Endothelial cell of umbilical vein (primary cell): Measurements from ENCODE around the gene PSMA6. TPM values are rescaled to one million over a fixed set of nuclear protein-coding genes. Genes with fewer than 3 reads are reported as not detected.

ENCODE experiments used
- BruUV-seq: library from RNA; stranded (reverse); fragments of 400-500 nt; replicated peaks from 2 replicates; lab custom pipeline; 2021; lab: Mats Ljungman, UMichigan
- CTCF ChIA-PET: fragments of 300-600, 350-600 bp; sonication (Branson Sonifier 250); formaldehyde crosslinking; loops from one replicate; lab custom pipeline; 2021; ENCODE audit warnings: antibody characterized with exemption, inconsistent platforms; lab: Charles Lee
- POLR2A ChIA-PET: fragments of 300-600, 350-600 bp; sonication (Branson Sonifier 250); formaldehyde crosslinking; loops from one replicate; lab custom pipeline; 2021; ENCODE audit warnings: antibody characterized with exemption, inconsistent platforms; lab: Charles Lee
- DNase-seq: peaks from one replicate; pipeline ENCODE4 v3.0.0-alpha.2; 2011; ENCODE audit warnings: low read depth, low spot score
- FAIRE-seq: peaks from 2 replicates; lab custom pipeline; 2011; peaks lifted over from hg19 to GRCh38; lab: Jason Lieb, UNC
- H2AFZ ChIP-seq: 2 replicates; pipeline ENCODE4 v1.6.0; 2012; ENCODE audit warnings: low read depth, low read length, control low read depth, inconsistent platforms
- H3K27ac ChIP-seq: 2 replicates; pipeline ENCODE4 v1.5.1; 2011; ENCODE audit warnings: low read depth, mild to moderate bottlenecking, control low read depth, low read length, moderate library complexity; ENCODE audit not compliant: insufficient read depth
- H3K27me3 ChIP-seq, 2 experiments: 2 replicates each; pipeline versions ENCODE4 v1.6.0 to v1.6.1; 2011; ENCODE audit warnings: low read length in 2 of 2, mixed read lengths in 1 of 2; ENCODE audit not compliant: control insufficient read depth in 2 of 2, insufficient read depth in 2 of 2
- H3K36me3 ChIP-seq, 2 experiments: 2 replicates in 1 of 2; 3 replicates in 1 of 2; pipeline ENCODE4 v1.5.1; 2011; ENCODE audit warnings: low read length in 2 of 2, mild to moderate bottlenecking in 1 of 2, moderate library complexity in 1 of 2; ENCODE audit not compliant: control insufficient read depth in 2 of 2, insufficient read depth in 2 of 2; ENCODE audit errors: extremely low read depth in 1 of 2
- H3K4me1 ChIP-seq: 3 replicates; pipeline ENCODE4 v1.5.1; 2011; ENCODE audit warnings: mild to moderate bottlenecking, low read length; ENCODE audit not compliant: control insufficient read depth, insufficient read depth; ENCODE audit errors: extremely low read depth
- H3K4me2 ChIP-seq: 2 replicates; pipeline ENCODE4 v1.6.1; 2011; ENCODE audit warnings: low read length, control low read depth, mixed read lengths; ENCODE audit not compliant: insufficient read depth
- H3K4me3 ChIP-seq, 3 experiments: fragments of 200-600 bp in 1 of 3; sonication (generic), shearing (Covaris generic) in 1 of 3; replicated peaks in 1 of 3; 2 replicates each; pipeline ENCODE4 v1.5.1; 2011 to 2016; ENCODE audit warnings: control low read depth in 3 of 3, low read length in 3 of 3, mild to moderate bottlenecking in 2 of 3, inconsistent platforms in 1 of 3, low read depth in 1 of 3, moderate library complexity in 1 of 3; ENCODE audit not compliant: insufficient read depth in 1 of 3
- H3K79me2 ChIP-seq: 2 replicates; pipeline ENCODE4 v1.6.0; 2012; ENCODE audit warnings: low read length, inconsistent platforms; ENCODE audit not compliant: control insufficient read depth, insufficient read depth
- H3K9ac ChIP-seq: replicated peaks from 2 replicates; pipeline ENCODE3; 2011; ENCODE audit warnings: low read length, control low read depth; ENCODE audit not compliant: insufficient read depth; ENCODE audit errors: extremely low read depth
- H3K9me1 ChIP-seq: replicated peaks from 3 replicates; pipeline ENCODE4 v1.6.0; 2011; ENCODE audit warnings: mild to moderate bottlenecking, low read length; ENCODE audit not compliant: control insufficient read depth, insufficient read depth; ENCODE audit errors: extremely low read depth
- H3K9me3 ChIP-seq: replicated peaks from 2 replicates; pipeline ENCODE4 v1.5.1; 2012; ENCODE audit warnings: low read length, inconsistent platforms; ENCODE audit not compliant: control insufficient read depth, insufficient read depth
- H4K20me1 ChIP-seq: replicated peaks from 2 replicates; pipeline ENCODE3; 2011; ENCODE audit warnings: mild to moderate bottlenecking, low read length; ENCODE audit not compliant: control insufficient read depth, insufficient read depth; ENCODE audit errors: extremely low read depth
- CTCF ChIP-seq, 2 donors: IDR thresholded peaks; 1 replicate in 1 of 2; 2 replicates in 1 of 2; pipeline ENCODE4 v1.5.1; 2011; ENCODE audit warnings: low read length in 2 of 2, mild to moderate bottlenecking in 2 of 2, moderate library complexity in 2 of 2, control low read depth in 1 of 2, inconsistent platforms in 1 of 2, low read depth in 1 of 2; ENCODE audit not compliant: insufficient read depth in 1 of 2; ENCODE audit errors: extremely low read depth in 1 of 2
- EZH2 ChIP-seq: IDR thresholded peaks from 2 replicates; pipeline ENCODE4 v1.6.1; 2012; ENCODE audit warnings: borderline replicate concordance, low read depth, mild to moderate bottlenecking, moderate library complexity, low read length, inconsistent platforms; ENCODE audit not compliant: severe bottlenecking
- FOS ChIP-seq: IDR thresholded peaks from 2 replicates; pipeline ENCODE4 v1.6.1; 2011; ENCODE audit warnings: mild to moderate bottlenecking, low read length, moderate library complexity, borderline replicate concordance; ENCODE audit not compliant: insufficient read depth
- GATA2 ChIP-seq: IDR thresholded peaks from 2 replicates; pipeline ENCODE4 v1.7.0; 2011; ENCODE audit warnings: low read depth, mild to moderate bottlenecking, moderate library complexity, mixed read lengths, low read length; ENCODE audit not compliant: insufficient read length, insufficient read depth
- JUN ChIP-seq: IDR thresholded peaks from 2 replicates; pipeline ENCODE4 v1.6.1; 2011; ENCODE audit warnings: borderline replicate concordance, low read depth; ENCODE audit not compliant: insufficient read length, insufficient read depth
- MAX ChIP-seq: IDR thresholded peaks from 2 replicates; pipeline ENCODE4 v1.6.1; 2011; ENCODE audit not compliant: insufficient read depth, insufficient read length
- MYC ChIP-seq: IDR thresholded peaks from one replicate; pipeline ENCODE4 v1.6.1; 2011; ENCODE audit warnings: mild to moderate bottlenecking, low read depth, low read length
- POLR2A ChIP-seq: IDR thresholded peaks from 2 replicates; pipeline ENCODE4 v1.6.1; 2012; ENCODE audit warnings: low read depth, mild to moderate bottlenecking, control low read depth, low read length
- POLR2AphosphoS5 ChIP-seq: IDR thresholded peaks from 2 replicates; pipeline ENCODE4 v1.6.1; 2012; ENCODE audit warnings: low read depth, mild to moderate bottlenecking, control low read depth, low read length, moderate library complexity; ENCODE audit not compliant: insufficient read depth
- dilution Hi-C: fragments of 300-500 bp; cut with MboI; formaldehyde crosslinking; loops from one replicate; pipeline ENCODE4 v1.15.0; 2019; ENCODE audit warnings: low sequenced_read_pairs; ENCODE audit not compliant: extremely low pct_ligation_motif_present
- intact Hi-C: fragments of 100-400 bp; cut with micrococcal nuclease; formaldehyde crosslinking; loops from one replicate; pipeline ENCODE4 v1.10.0; 2022
- polyA plus RNA-seq, 4 experiments: library from polyadenylated mRNA; depleted of rRNA in 3 of 4; stranded (reverse) in 3 of 4; unstranded in 1 of 4; fragments of >200 nt; gene quantifications; 2 replicates each; pipeline versions ENCODE4 v1.2.1 to v1.2.3, GENCODE V29; 2011 to 2012; ENCODE audit warnings: missing spikeins in 1 of 4
- total RNA-seq: library from RNA; stranded (reverse); gene quantifications from 2 replicates; pipeline ENCODE4 v1.2.3, GENCODE V29; 2021

The PSMA6 gene
- total and polyA plus RNA-seq, 2 donors (not counting 3 experiments of a cell fraction or from before 2014, with no cell fraction given), result 170 to 197 TPM

- H3K4me2 ChIP-seq, result no peak overlapping the region
- no peak for DNase-seq
- no peaks in the 10 kb centered on the region for H3K27me3 ChIP-seq
- H2AFZ ChIP-seq, result peak overlapping the region; percentile 82
- no peaks in the 10 kb centered on the region for H4K20me1 ChIP-seq
- dilution Hi-C loops (no loop called here), intact Hi-C loops (no loop called here)
- BruUV-seq, result no TSS peak
- no peak for FAIRE-seq
- no peaks in the 10 kb centered on the region for H3K9me3 ChIP-seq
- POLR2A ChIA-PET, result no interaction called here
- H3K79me2 ChIP-seq, result no peaks in the 10 kb centered on the region
- no peak overlapping the region for H3K27ac ChIP-seq
- peaks cover 7% of the 10 kb centered on the region for H3K4me1 ChIP-seq
- no peaks in the 10 kb centered on the region for H3K36me3 ChIP-seq
- no peaks in the 10 kb centered on the region for H3K9me1 ChIP-seq
- no peak overlapping the region for H3K9ac ChIP-seq
- TF ChIP-seq FOS (no peak), JUN (no peak)
- CTCF ChIA-PET, result interaction anchor here (1.2 to 2.2 kb wide), 3 partner anchors 10 to 29 kb away, joined by 3 to 6 read pairs (median 5); no protein-coding TSS in a partner anchor
- no peak overlapping the region for H3K4me3 ChIP-seq
Observed at GRCh38 chr14:35351497-35351896, 59.3 kb downstream of the PSMA6 start.

- Histone ChIP-seq H3K27ac (no peak overlapping the region), H3K9ac (no peak overlapping the region), H3K79me2 (no peaks in the 10 kb centered on the region), H4K20me1 (no peaks in the 10 kb centered on the region), H3K9me1 (no peaks in the 10 kb centered on the region), H3K4me3 (no peak overlapping the region), H3K9me3 (no peaks in the 10 kb centered on the region), H3K4me2 (no peak overlapping the region), H2AFZ (peak overlapping the region; percentile 82), H3K4me1 (peaks cover 7% of the 10 kb centered on the region), H3K36me3 (no peaks in the 10 kb centered on the region), H3K27me3 (no peaks in the 10 kb centered on the region)
- no TSS peak for BruUV-seq
- ChIA-PET POLR2A (no interaction called here), CTCF (interaction anchor here (1.2 to 2.2 kb wide), 2 partner anchors 10 to 13 kb away, joined by 5 to 6 read pairs; no protein-coding TSS in a partner anchor)
- DNase-seq, result no peak
- dilution Hi-C loops (no loop called here), intact Hi-C loops (no loop called here)
- TF ChIP-seq MAX, result no peak
- no peak for TF ChIP-seq FOS
- no peak for TF ChIP-seq CTCF (IDR thresholded peaks at IDR 0.05; ENCODE audit: extremely low read depth in 1 of 2, insufficient read depth in 1 of 2, low read depth in 1 of 2, low read length in 2 of 2)
- TF ChIP-seq POLR2AphosphoS5, result no peak
- no peak for TF ChIP-seq EZH2
- no peak for TF ChIP-seq JUN
- no peak for TF ChIP-seq MYC
- no peak for TF ChIP-seq POLR2A
- TF ChIP-seq GATA2, result no peak
- FAIRE-seq, result no peak
Observed at GRCh38 chr14:35351897-35352273, 59.7 kb downstream of the PSMA6 start.
